GM10266 (cell line): ENCODE results near the gene GARNL3.

Experiments
- DNase-seq: peaks from one replicate; pipeline ENCODE4 v3.0.0; 2012; ENCODE audit errors: extremely low spot score
- TF ChIP-seq, protein P1 (sequence below): IDR thresholded peaks from 2 replicates; pipeline ENCODE4 v1.5.1; 2012; ENCODE audit warnings: mild to moderate bottlenecking, low read depth; ENCODE audit not compliant: control insufficient read depth, insufficient read depth; ENCODE audit errors: missing control alignments

The GARNL3 gene

DNA sequence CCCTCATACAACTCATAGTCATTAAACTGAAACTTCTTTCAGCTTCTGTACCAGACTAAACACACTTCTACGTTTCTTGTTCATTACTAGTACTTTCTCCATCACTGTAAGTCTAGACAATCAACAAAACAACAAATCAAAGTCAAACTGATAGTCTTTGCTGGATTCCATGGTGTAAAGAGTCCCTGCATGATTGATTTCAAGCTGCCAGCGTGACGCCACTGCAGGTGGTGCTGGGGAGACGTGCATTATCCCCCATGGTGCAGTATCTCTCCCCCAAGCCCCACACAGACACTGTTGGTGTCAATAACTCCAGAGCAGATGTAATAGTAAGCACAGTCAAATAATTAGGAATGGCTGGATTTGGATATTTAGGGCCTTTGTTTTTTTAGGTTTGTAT is 121.7 kb downstream of the GARNL3 start:
- TF ChIP-seq, protein P1, sequence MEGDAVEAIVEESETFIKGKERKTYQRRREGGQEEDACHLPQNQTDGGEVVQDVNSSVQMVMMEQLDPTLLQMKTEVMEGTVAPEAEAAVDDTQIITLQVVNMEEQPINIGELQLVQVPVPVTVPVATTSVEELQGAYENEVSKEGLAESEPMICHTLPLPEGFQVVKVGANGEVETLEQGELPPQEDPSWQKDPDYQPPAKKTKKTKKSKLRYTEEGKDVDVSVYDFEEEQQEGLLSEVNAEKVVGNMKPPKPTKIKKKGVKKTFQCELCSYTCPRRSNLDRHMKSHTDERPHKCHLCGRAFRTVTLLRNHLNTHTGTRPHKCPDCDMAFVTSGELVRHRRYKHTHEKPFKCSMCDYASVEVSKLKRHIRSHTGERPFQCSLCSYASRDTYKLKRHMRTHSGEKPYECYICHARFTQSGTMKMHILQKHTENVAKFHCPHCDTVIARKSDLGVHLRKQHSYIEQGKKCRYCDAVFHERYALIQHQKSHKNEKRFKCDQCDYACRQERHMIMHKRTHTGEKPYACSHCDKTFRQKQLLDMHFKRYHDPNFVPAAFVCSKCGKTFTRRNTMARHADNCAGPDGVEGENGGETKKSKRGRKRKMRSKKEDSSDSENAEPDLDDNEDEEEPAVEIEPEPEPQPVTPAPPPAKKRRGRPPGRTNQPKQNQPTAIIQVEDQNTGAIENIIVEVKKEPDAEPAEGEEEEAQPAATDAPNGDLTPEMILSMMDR, result no peak
- no peak for DNase-seq

DNA sequence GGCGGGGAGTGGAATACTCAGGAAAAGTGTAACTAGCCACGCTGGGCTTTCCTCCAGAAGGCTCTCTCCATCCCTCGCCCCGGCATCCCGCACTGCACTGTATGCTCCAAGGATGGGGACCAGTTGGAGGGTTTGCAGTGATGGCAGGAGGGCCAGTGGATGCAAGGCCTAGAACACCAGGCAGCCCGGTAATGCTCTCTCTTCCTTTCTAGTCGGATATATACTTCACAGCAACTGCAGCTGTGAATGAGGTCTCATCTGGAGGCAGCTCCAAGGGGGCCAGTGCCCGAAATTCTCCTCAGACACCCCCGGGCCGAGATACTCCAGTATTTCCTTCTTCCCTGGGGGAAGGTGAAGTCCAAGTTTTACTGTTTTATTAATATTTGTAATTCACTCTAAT is 122.4 kb downstream of the GARNL3 start:
- DNase-seq, result no peak
- TF ChIP-seq, protein P1, result no peak

DNA sequence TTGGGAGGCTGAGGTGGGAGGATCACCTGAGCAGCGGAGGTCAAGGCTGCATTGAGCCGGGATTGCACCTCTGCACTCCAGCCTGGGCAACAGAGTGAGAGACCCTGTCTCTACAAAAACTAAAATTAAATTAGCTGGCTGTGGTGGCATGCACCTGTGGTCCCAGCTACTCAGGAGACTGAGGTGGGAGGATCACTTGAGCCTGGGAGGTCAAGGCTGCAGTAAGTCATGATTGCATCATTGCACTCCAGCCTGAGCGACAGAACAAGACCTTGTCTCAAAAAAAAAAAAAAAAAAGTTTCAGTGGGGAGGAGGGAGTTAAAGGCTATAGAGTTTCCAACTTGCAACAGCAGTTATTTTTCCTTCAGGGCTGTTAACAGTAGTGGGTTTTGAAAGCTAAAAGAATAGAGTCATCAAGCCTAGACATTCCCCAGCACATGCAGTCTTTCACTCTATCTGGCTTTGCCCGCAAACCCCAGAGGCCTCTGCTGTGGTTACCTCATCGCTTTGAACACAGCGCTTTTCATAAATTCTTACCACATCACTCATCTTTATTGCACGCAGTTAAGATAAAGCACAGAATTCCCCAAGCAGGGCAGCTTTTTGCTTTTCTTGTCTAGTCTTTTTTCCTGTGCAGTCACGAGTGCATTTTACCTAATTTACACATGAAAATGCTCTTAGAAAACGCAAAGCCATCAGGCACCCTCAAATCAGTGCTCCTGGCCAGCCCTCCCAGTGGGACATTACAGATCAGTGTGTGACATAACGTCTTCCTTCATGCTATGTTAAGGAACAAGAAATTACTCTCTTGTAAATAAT is 123.7 kb downstream of the GARNL3 start:
- peak; percentile 67 for DNase-seq
- TF ChIP-seq, protein P1, result no peak

DNA sequence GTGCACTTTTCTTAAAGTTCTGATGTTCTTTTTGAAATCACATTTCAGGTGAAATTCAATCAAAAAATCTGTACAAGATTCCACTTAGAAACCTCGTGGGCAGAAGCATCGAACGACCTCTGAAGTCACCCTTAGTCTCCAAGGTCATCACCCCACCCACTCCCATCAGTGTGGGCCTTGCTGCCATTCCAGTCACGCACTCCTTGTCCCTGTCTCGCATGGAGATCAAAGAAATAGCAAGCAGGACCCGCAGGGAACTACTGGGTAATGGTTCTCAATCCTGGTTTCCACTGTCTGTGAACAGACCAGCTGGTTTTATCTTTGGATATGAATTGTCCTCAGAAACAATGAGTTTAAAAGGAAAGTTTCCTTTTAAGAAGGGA is 124.3 kb downstream of the GARNL3 start:
- DNase-seq, result no peak
- TF ChIP-seq, protein P1, result no peak

DNA sequence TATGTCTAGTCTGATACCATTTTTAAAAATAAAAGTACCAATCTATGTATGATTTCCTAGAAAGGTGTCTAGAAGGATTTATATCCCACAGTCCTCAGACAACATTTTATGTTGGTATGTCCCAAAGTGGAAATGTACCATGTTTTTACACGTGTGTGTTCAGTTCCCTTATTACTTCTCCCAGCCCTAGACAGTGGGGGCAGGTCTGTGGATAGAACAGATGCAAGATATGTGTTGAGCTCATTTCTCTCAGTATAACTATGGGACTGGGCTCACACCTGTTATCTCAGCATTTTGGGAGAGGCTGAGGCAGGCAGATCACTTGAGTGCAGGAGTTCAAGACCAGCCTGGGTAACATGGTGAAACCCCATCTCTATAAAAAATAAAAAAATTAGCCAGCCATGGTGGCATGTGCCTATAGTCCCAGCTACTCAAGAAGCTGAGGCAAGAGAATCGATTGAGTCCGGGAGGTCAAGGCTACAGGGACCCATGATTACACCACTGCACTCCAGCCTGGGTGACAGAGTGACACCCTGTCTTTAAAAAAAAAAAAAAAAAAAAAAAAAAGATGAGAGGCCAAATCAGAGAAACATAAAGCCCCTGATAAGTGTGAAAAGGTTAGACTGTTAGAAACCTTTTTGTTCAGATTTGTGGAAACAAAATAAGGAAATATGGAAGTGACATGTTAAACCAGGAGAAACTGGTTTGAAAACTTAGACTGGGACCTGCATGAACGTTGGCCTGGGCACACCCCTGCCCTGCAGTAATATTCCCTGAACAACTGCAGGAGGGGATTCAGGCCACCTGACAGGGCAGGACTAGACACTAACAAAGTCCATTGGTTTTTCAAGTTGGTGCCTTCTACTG is 125.0 kb downstream of the GARNL3 start:
- TF ChIP-seq, protein P1, result no peak
- no peak for DNase-seq

DNA sequence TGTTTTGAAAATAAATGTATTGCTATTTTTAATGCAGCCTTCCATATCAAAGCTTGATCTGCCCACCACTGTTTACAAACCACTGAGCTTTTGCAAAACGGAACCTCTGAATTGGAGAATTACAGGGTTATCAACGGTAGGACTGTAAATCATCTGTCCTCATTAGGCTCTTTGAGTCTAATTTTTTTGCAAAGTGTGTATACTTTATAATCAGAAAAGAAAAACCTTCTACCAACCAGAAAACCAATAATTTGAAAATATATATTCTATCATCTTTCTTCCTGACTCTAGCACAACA is 125.6 kb downstream of the GARNL3 start:
- TF ChIP-seq, protein P1, result no peak
- DNase-seq, result no peak

DNA sequence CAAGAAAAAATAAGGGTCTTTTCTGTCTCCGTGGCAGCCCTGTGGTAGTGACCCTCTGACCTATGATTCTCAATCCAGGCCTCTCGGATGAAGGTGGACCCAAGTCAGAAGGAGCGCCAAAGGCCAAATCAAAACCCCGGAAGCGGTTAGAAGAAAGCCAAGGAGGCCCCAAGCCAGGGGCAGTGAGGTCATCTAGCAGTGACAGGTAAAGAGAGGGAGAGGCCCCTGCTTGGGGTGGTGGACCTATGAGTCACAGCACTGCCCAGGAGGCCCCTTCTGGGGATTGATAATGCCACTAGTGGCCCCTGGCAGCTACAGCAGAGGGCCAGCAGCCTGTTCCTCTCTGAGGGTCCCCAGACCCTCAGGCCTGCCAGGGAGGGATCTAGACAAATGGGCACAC is 126.0 kb downstream of the GARNL3 start:
- TF ChIP-seq, protein P1, result no peak
- DNase-seq, result no peak
